GM18505 (cell line): Measurements from ENCODE around the gene PRKN.

Experiments
- ATAC-seq: cut with Tn5 transposase; IDR thresholded peaks from one replicate; pipeline ENCODE4 v1.9.1; 2021; ENCODE audit not compliant: unreplicated experiment
- POLR2A ChIP-seq: IDR thresholded peaks from 4 replicates; pipeline ENCODE4 v1.6.1; 2011; ENCODE audit warnings: borderline replicate concordance; ENCODE audit not compliant: insufficient read depth, insufficient read length; ENCODE audit errors: extremely low read depth

Gene PRKN

GRCh38 chr6:161850562-161850961 is 877.0 kb downstream of the PRKN start:
- ATAC-seq, result no peak
- TF ChIP-seq POLR2A, result no peak

- no peak for TF ChIP-seq POLR2A
- no peak for ATAC-seq
These were observed 879.9 kb downstream of the PRKN start for GRCh38 chr6:161847628-161848027.

DNA sequence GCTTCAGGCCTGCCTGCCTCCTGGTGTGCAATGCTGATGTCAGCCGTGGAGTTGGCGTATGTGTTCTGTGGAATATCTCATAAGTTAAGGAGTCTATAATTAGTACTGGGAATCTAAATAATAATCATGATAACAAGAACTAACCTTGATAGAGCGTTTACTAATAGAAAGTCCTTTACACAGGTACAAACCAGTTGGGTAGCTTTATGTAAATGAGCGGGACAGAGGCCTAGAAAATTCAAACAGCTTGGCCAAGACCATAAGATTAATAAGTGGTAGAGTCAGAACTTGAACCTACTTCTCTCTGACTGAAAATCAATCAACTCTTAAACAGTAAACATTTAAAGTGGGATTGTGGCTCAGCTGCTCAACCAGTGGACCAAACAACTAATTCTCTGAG is 882.8 kb downstream of the PRKN start:
- TF ChIP-seq POLR2A, result no peak
- ATAC-seq, result no peak

DNA sequence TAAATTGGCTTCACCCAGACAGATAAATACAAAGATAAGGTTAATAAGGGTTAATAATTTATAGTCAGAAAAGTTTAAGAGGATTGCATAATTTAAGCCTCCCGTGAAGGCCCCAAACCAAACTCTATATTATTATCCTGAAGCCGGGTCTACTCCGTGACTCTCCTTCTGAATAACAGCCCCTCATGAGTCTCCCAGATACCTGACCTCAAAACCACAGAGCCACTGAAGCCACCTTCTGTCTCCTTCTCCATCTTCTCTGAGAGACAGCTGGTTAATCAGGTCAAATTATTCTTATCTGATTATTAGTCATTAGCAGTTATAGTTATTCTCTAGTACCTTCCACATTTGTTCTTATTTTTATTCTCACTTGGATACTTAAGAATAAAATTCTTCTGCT is 884.5 kb downstream of the PRKN start:
- no peak for ATAC-seq
- no peak for TF ChIP-seq POLR2A

- no peak for TF ChIP-seq POLR2A
- ATAC-seq, result no peak
These were observed 887.2 kb downstream of the PRKN start for GRCh38 chr6:161840380-161840779.

DNA sequence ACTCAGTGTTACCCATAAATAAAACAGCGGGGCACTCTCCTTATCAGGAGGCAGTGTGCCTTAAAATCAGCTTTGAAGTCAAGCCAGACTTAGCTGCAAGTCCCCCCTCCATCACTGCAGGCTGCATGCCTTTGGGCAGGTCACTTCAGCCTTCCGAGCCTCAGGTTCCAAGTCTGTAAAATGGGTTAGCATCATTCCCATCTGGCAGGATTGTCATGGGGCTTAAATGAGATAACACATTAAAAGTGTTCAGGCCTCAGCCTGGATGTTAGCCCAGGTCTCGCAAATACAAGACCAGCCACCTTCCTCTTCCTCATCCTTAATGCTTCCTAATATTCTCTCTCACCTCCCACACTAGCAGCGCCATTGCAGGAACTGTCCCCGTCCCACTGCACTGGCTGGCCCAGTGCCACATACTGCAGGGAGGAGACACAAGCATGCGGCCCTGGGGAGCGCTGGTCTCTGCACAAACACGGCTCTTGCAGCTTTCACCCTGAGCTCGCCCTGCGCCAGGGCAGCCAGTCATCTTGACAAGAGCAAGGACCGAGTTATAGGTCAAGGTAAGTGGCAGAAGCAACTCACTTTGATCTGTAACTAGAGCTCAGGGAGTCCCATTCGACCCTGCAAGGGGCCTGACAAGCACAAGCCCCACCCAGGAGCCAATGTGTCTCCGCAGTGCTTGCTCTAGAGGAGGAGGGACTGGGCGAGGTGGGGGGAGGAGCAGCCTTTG is 889.1 kb downstream of the PRKN start:
- ATAC-seq, result no peak
- no peak for TF ChIP-seq POLR2A

DNA sequence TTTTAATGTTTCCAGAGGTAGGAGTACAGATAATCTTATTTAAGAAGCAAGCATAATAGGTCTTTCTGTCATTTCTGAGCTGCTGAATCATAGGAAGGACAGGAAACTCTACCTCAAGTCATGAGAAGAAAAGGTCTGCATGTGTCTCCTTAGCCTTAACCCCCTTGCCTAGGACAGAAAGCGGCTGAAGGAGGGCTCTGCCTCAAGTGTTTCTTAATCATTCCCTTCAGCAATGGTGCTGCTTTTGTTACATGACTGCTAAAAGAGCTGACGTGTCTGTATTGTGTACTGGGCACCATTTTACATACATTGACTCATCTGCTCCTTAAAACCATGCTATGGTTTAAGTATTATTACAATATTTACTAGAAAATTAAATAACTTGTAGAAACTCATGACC is 889.7 kb downstream of the PRKN start:
- ATAC-seq, result no peak
- TF ChIP-seq POLR2A, result no peak

DNA sequence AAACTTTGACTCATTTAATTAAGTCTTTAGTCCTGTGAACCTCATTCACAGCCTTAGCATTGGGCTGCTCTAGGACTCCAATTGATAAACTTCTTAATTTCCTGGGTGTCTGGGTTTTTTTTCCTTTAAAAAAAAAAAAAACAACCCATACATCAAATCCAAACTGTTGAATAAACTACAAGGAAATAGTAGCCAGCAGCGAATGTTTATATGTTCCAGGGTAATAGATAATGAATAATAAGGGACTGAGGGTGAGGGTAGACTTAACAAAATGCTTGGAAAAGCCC is 890.2 kb downstream of the PRKN start:
- ATAC-seq, result no peak
- no peak for TF ChIP-seq POLR2A

DNA sequence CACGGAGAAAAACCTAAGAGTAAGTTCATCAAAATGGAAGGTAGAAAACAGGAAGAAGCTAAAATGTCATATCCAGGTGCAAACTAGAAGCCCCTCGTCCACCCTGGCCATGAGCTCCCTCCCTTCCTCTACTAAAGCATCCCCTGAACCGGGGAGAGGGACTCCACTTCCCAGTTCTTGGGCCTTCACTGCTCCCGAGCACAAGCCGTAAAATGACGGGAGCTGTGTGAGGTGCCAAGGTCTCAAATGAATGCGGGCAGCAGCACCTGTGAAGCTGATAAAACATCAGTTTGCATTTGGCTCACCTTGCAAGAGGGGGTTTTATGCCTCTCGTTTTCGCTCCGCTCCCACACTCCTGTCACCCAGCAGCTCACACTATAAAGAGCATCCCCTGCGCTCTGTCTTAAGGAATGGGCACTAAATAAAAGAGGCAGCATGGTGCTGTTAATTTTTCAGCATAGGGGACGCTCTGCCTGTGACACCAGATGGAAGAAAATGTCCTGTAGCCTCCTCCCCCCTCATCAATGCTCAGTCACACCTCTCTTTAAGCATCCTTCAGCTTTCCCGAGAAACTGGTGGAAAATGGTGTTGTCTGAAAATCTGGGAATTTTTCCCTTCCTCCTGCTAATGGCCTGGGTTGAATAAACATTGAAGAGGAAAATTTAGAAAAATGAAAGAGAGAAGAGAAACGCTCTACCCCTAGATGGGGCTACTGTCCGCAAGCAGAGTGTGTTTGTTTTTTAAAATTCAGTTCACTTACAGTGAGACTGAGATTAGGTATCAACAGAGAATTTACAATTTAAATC is 890.7 kb downstream of the PRKN start:
- no peak for ATAC-seq
- no peak for TF ChIP-seq POLR2A

GRCh38 chr6:161835500-161836215 is 891.9 kb downstream of the PRKN start:
- TF ChIP-seq POLR2A, result no peak

GRCh38 chr6:161834426-161834825 is 893.1 kb downstream of the PRKN start:
- no peak for TF ChIP-seq POLR2A
- no peak for ATAC-seq

More at GRCh38 chr6:161835500-161836215, 891.9 kb downstream of the PRKN start:
- ATAC-seq, result no peak

DNA sequence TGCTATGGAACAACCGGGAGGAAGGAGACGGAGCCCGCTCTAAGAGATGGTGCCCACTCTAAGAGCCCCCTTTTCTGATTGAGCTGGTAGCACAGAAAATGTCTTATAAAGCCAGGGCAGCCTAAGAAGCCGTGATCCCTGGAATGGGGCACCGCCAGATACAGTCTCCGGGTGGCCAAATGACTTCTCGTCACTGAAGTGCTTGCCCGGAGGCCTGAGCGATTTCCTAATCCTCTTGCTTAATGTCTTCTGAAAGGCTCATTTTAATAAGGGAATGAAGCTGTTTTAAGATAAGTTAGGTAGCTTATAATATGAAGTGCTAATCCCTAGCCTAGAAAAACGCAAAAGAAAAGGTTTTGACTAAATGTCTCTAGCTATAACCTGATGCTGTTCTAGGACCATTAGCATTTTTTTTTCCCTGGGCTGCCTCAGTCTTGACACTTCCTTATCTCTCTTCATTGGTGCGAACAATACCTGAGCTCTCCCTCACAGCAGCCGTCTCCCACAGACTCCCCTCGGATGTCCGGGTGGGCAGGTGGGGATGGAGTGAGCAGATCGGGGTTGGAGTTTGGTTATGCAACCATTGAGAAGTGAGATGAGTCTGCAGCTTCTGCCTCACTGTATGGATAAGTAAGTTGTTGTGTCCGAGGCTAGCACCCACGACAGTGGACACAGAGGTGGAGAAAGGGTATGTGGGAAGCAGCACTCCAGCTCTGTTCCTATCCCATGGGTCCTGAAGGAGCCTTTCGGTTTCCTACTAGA is 894.3 kb downstream of the PRKN start:
- no peak for ATAC-seq
- no peak for TF ChIP-seq POLR2A

DNA sequence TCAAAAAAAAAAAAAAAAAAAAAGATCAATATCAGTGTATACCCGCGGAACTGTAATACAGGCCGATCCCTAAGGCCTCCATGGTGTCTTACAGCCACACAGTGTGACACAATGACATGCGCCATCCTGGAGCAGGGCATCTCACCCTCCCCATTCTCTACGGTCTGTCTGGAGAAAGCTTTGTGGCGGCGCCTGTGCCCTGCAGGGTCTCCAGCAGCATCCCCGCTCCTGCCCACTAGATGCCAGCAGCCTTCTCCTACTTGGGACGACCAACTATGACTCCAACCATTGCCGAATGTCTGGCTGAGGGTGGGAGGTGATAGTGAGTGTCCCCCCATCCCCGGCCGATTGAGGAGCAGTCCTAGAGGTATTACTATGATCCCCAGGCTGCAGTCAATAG is 894.9 kb downstream of the PRKN start:
- no peak for ATAC-seq
- no peak for TF ChIP-seq POLR2A
